Measurements from ENCODE around the gene HDAC5.
"Not testable (repeated sequence)": the region's sequence is repeated elsewhere in the genome, so short reads cannot be mapped to it uniquely, and the experiment has no call there.

HDAC5 gene

DNA sequence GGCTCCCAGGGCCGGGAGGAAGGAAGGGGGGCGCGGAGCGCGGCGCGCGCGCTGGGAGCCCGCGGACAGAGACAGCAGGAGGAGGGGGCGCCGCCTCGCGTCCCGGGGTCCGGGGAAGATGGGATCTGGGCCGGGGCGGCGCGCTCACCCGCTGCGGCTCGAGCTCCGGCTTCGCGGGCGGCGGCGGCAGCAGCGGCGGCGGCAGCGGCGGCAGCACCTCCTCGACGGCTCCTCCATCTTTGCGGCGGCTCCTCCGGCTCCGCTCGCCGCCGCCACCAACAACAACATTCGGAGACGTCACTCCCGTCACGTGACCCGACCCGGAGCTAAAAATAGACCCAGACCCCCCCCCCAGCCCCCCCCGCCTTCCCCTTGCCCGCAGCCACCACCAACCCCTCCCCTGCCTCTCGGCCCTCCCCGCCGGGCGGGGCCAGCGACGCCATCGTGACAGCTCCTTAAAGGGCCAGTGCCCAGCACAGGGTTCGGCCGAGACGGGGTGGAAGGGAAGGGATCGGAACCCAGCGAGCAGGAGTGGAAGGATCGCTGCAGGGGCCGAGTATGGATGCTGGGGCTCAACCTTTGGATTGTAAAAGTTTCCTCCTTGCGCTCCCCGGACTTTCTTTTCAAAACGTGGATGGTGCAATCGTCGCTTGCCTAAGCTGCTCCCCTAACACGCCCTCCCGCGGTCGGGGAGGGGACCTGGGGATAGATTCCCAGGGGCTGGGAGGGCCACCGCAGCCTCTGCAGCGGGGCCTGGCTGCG, at the start of gene HDAC5:
HDAC5 (minus strand) TSS at position 286 of the 762 bp plus-strand sequence. CDS start 6,126 bp downstream, outside the sequence.
- DNase-seq: peak; percentile 95 to 96

DNA sequence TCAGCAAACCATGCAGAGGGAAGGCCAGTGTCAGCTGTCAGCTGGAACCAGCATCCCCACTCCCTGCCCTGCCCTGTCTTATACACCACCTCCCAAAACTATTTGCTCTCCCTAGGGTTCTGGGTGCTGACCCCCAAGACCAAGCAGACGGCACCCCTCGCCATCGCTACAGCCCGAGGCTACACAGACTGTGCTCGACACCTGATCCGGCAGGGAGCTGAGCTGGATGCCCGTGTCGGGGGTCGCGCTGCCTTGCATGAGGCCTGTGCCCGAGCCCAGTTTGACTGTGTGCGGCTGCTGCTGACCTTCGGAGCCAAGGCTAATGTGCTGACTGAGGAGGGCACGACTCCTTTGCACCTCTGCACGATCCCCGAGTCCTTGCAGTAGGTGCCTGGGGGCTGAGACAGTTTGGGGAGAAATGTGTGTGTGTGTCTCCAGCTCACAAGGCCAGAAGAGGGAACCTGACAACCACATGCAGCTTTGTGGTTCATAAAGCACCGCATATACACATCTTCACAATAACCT, 48.6 kb upstream of the HDAC5 start:
- DNase-seq: no peak

DNA sequence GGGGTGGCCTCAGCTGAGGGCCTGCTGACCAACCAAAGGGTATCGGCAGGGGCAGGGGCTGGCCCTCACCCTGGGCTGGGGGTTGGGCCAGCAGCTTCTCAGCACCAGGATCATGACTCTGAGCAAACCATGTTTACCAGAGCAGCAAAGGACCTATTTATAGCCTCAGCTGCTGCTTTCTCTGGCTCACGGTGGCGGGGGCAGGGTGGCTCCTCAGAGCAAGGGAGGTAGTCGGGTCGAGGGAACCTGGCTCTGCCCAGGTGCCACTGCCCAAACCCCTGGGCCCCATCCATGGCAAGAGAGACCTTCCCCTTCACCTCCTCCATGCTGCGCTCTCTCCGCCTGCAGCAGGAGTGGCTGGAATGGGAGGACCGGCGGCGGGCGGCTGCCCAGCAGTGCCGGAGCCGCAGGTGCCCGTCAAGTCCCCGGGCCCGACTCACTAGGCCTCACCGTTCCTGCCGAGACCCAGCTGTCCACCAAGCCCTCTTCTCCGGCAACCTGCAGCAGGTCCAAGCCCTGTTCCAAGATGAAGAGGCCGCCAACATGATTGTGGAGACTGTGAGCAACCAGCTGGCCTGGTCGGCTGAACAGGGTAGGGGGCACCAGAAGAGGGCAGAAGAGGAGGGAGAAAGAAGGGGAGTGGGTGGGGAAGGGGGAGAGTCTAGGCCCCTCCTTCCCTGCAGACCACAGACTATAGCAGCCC, 47.2 kb upstream of the HDAC5 start, which contains the start of gene ASB16:
ASB16 (plus strand) TSS at position 206 of the 703 bp plus-strand sequence; CDS start at position 292, 86 bp downstream.
- no peak for DNase-seq

DNA sequence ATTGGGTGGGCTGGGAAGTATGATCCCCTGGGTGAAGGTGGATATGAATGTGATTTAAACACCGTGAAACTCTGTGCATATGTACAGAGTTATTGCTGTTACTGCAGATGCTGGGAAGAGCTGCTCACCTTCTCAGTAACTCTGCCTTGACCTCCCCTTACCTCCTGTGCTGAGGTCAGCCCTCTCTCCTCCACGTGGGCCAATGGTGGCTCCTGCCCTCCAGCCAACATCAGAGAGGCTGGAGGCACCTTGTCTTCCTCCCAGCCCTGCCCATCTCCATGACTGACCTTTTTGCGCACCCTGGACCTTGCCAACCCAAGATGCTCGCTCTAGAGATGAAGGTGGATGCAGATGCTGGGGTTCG, 46.7 kb upstream of the HDAC5 start:
- DNase-seq: no peak

DNA sequence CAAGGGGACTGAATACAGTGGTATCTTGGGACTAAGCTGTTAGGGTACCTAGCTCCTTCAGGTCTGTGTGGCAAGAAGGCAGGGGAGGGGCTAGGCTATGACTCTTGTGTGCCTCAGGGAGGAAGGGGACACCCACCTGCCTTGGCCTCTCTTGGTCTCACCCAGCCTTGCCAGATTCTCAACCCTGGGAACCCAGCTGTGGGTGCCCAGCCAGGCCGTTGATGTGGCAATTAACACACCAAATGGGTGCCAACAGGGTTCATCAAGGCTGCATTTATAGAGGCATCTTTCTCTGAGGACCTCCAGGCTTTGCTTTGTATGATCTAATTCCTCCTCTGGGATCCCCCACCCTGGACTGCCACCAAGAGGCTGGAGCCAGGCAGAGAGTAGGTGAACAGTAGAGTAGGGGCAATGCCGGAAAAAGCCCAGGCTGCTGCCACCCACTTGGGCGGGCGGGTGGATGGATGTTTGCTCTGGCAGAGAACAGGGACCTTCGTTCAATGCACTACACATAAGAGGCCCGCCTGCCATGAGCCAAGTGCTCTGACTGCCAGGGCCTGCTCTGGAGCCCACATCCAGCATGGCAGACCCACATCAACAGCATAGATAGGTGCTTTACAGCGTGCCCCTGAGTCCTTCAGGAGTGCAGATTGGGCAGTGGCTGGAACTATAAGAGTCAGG, 43.9 kb upstream of the HDAC5 start:
- no peak for DNase-seq

DNA sequence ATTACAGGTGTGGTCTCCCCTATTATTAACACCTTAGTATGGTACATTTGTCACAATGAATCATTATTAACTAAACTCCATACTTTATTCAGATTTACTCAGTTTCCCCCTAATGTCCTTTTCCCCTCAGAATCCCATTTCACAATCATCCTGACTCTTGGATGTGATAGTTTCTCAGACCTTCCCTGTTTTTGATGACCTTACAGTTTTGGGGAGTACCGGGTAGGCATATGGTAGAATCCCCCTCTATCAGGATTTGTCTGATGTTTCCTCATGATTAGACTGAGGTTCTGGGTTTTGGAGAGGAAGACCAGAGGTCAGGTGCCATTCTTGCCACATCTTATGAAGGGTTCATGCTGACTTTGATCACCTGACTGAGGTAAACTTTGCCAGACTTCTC, 41.0 kb upstream of the HDAC5 start:
- no peak for DNase-seq

DNA sequence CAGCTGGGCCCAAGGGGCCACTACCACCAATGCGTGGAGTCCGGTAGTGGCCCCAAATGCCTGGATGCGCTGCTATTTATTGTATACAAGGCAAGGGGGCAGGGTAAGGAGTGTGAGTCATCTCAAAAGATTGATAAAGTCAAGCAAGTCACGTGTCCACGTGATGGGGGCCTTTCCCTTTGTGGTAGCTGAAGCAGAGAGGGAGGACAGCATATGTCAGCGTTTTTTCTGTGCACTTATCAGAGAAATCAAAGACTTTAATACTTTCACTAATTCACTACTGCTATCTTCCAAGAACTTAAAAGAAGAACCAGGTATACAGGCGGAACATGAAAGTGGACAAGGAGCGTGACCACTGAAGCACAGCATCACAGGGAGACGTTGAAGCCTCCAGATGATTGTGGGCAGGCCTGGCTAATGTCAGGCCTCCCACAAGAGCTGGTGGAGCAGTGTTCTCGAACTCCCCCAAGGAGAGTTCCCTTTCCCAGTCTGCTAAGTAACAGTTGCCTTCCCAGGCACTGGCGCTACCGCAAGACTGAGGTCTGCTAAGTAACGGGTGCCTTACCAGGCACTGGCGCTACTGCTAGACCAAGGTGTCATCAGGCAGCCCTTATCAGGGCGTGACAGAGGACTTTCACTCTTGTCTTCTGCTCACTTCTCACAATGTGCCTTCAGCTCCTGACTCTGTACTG, 36.2 kb upstream of the HDAC5 start:
- DNase-seq: peak; percentile 15 to 61

DNA sequence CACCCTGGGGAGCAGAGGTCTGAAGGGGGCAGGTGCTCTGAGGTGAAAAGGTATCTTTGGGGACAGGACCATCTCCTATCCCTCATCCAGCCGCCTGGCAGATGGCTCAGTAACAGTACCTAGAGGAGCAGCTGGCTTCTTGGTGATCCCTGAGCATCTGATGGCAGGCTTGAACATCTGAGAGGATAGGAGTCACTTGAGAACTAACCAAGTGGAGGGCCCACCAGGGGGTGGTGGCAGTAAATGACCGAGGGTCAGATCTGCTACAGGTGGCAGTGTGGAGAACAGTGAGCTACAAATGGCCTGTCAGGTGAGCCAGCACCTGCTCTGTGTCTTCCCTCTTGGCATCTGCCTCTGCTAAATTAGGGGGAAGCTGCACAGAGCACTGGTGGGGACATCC, 32.0 kb upstream of the HDAC5 start:
- no peak for DNase-seq

DNA sequence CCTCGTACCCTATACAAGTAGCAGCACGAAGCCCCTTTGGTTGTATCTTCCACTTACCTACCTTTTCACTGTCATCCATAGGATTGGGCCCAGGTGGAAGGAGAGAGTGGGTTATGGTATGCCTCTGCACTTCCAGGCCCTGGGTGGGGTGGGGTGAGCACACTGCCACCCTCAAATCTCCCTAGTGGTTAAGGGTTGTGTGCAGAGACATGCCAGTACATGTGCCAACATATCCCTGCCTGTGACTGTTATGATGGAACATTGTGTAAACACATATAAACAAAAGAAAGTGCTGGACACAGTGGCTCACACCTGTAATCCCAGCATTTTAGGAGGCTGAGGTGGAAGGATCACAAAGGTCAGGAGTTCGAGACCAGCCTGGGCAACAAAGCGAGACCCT, 29.4 kb upstream of the HDAC5 start:
- no peak for DNase-seq

DNA sequence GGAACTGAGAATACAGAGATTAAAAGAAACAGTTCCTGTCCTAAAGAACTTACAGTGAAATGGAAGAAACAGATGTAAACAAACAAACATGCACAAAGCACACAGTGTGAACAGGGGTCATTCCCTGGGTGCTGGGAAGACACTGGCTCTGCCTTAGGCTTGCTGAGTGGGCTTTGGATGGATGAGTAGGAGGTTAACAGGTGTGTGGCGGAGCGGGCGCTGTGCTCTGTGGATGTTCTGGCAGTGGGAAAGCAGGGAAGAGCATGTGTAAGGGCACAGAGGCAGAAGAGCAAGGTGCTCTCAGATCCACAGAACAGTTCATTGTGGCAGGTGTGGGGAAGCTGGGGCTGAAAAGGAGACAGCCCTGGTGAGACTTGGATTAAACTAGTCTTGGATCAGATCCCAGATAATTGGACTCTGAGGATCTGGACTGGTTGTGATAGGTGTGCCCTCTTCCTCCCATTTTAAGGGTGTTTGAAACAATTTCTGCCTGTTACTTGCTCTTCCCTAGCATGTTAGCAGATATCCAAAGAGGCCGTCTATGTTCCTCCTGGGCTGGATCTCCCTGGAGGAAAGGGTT, 26.4 kb upstream of the HDAC5 start:
- DNase-seq: no peak

DNA sequence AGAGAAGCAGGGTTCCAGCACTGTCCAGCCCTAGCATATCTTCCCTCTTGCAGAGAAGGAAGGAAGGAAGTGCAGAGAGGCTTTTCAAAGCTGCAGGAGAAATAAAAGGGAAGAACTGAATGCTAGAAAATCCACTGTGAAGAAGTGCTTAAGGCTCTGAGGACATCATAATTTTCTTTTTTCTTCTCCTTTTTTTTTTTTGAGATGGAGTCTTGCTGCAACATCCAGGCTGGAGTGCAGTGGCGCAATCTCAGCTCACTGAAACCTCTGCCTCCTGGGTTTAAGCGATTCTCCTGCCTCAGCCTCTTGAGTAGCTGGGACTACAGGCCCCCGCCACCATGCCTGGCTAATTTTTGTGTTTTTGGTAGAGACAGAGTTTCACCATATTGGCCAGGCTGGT, 25.6 kb upstream of the HDAC5 start:
- not testable (repeated sequence) for DNase-seq

DNA sequence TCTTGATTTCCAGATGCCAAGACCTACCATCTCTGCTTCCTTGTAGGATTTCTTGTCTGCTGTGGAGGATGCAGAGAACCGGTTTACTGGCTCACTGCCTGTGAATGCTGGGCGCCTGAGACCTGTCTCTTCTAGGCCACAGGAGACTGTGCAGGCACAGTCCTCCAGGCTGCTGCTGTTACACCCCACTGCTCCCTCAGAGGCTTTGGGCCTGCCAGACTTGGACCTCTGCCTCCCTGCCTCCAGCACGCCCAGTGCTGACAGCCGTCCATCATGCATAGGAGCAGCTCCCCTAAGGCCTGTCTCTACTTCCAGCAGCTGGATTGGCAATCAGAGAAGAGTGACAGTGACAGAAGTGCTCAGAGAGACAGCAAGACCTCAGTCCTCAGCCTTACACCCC, 24.4 kb upstream of the HDAC5 start:
- DNase-seq: no peak

DNA sequence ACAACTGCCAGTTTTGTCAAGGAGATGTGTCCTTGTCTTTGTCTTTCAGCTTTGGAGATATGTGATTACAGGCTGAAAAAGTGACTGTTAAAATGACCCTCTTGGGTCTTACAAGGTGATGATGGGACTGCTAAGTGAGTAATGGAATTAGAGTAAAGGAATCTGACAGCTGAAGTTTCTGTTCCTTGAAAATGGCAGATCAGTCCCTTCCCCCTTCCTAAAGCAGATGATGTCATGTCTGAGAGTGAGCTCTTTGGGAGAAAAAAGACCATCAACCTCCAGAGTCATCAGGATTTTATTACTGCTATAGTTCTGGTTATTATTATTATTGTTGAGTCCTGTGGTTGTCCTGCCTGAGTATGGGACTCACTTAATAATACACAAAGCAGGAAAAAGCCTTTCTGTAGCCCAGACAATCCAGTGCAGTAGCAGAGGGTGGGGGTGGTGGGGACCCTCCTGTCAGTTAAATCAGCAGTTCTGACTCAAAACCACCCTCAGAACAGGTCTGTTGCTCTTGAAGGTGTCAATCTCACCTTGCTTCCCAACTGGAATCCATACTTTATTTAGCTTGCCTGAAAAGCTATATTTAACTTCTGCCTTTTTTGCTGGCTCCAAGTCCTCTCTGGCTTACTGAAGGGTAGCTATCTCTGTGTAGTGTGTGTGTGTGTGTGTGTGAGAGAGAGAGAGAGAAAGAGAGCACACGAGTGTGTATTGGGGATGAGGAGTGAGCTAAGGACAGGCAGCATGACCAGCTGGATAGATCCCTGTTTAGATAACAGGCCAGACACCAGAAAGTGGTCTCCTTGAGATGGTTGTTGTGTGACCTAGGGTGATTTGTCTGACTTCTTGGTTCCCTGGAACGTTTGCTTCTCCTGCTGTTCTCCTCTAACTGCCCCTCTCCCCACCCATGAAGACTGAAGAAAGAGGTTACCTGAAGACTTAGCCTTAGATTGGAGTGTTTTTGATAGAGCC, 23.2 kb upstream of the HDAC5 start:
- DNase-seq: no peak

DNA sequence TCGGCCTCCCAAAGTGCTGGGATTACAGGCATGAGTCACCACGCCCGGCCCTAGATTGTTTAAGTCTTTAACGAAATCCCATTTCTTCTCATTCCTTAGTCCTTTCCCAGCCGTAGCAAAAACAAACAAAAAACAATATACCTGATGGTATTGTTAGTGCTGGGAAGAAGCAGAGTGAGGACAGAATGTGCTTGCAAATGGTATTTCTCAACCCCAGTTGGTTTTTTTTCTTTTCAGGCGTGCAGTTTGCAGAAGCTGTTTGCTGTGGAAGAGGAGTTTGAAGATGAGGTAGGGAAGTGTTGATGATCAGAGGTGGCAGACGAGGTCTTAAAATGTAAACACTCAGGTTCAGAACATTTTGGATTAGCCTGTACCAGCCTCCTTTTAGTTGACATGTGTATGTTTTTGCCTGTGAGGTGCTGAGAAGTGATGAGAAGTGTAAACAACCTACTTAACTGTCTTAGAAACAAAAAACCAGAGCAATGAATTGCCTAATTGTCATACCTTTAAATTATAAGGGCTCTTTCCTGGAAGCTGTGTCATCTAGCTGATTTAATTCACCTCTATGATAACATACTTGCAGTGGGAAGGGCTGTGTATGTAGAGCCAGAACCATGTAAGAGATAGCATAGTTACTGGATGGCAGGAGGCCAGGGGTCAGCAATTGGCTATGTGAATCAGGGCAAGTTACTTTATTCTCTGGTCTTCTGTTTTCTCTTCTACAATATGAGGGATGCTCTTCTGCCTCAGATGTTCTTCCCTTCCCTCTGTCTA, 21.7 kb upstream of the HDAC5 start:
- DNase-seq: no peak

DNA sequence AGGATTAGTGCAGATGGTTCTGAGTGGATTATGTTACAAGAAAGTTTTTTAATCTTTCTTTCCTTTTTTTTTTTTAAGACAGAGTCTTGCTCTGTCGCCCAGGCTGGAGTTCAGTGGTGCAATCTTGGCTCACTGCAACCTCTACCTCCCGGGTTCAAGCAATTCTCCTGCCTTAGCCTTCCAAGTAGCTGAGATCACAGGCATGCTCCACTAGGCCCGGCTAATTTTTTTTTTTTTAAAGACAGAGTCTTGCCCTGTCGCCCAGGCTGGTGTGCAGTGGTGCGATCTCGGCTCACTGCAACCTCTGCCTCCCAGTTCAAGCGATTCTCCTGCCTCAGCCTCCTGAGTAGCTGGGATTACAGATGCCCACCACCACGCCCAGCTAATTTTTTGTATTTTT, 20.5 kb upstream of the HDAC5 start:
- not testable (repeated sequence) for DNase-seq

DNA sequence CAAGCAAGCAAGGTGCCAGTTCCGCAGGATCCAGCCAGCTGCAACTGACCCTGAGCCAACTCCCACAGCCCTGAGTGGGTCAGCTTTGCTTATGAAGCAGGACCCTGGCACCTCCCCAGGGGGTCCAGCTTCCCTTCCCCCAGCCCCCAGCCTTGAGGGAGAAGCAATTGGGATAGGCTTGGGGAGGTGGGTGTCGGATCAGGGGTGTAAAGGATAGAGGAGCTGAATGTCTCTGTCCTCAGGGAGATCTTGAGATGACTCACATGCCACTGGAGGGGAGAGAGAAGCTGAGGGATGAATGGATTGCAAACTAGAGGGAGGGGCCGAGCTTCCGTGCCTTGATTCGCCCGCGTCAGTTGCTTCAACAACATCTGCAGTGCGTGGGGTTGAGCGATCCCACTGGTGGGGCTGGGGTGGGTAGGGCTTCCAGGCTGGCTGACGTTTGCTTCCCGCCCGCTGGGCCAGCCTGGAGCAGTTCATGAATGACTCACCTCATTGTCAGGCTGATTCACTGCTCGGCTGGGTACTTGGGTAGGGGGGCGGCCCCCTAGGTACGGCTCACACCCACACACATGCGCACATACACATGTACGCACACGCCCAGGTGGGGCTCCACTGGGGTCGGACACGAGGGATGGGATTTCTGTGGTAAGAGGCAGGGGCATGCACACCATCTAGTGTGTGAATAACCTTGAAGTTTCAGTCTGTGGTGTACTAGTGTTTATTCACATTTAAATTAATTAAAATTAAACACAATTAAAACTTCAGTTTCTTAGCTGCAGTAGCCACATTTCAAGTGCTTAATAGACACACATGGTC, 14.7 kb upstream of the HDAC5 start:
- DNase-seq: peak in 1 of 2 donors; percentile 47

DNA sequence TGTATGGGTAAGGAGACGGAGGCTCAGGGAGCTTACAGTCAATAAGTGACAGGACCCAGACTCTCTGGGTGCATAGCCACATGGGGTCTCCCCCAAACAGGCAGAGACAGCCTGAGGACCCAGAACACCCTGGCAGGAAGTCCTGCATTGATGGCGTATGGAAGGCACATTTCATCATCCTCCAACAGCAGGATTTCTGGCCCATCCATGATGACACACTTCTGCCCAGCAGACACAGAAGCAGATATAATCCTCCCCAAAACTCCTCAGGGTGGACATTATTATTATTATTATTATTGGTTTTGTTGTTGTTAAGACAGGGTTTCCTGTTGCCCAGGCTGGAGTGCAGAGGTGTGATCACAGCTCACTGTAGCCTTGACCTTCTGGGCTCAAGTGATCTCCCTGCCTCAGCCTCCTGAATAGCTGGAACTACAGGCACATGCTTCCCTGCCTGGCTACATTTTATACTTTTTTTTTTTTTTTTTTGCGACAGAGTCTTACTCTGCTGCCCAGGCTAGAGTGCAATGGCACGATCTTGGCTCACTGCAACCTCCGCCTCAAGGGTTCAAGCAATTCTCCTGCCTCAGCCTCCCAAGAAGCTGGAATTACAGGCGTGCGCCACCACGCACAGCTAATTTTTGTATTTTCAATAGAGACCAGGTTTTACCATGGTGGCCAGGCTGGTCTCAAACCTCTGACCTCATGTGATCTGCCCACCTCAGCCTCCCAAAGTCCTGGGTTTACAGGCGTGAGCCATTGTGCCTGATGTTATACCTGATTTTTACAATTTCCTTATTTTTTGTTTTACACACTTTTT, 11.5 kb upstream of the HDAC5 start:
- DNase-seq: no peak

DNA sequence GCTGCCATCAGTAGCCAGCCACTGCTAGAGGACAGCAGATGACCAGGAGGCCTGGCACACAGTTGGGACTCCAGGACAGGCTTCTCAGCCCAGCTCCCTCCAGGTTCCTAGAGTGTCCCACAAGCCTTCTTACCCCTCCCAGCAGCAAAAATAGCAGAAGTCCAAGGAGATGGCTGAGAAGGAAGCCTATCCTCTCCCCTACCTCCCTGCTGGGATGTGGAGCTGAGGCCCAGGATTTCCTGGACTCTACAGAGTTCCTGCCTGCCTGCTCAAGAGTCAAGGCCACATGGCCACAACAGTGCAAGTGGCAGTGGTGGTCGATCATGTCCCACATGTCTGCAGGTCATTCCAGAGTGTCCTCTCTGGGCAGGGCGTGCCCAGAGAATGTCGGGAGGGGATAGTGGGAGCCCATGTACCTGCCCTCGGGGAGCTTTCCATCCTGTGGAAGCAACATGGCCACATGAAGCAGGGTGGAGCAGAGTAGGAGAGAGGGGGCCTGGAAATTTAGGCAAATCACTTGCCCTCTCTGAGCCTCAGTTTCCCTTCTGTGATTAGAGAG, 10.6 kb upstream of the HDAC5 start:
- no peak for DNase-seq
